H1 (cell line): ENCODE measurements around the gene CHST3. TPM values are rescaled to one million over a fixed set of nuclear protein-coding genes. Genes with fewer than 3 reads are reported as not detected.

Source experiments
- CTCF ChIA-PET: fragments of 300-600 bp; sonication (Branson Sonifier 250); formaldehyde crosslinking; loops from one replicate; lab custom pipeline; 2021; ENCODE audit not compliant: partially characterized antibody; lab: Charles Lee
- POLR2A ChIA-PET: fragments of 300-600 bp; sonication (Branson Sonifier 250); formaldehyde crosslinking; loops from one replicate; lab custom pipeline; 2021; ENCODE audit warnings: inconsistent platforms; ENCODE audit not compliant: partially characterized antibody; lab: Charles Lee
- DNase-seq, 2 experiments: peaks; one replicate each; pipeline versions ENCODE4 v3.0.0 to v3.0.0-alpha.2; 2010 to 2022; ENCODE audit warnings: low spot score in 2 of 2, low read depth in 1 of 2, mixed read lengths in 1 of 2
- FAIRE-seq: peaks from 2 replicates; lab custom pipeline; 2011; peaks lifted over from hg19 to GRCh38; lab: Jason Lieb, UNC
- H2AFZ ChIP-seq: 2 replicates; pipeline ENCODE4 v1.8.1; 2012; ENCODE audit warnings: low read length, inconsistent platforms
- H2AK5ac ChIP-seq: 2 replicates; pipeline ENCODE4 v1.6.1; 2013; ENCODE audit warnings: low read depth, low read length
- H2BK120ac ChIP-seq: replicated peaks from 2 replicates; pipeline ENCODE3; 2013; ENCODE audit warnings: low read depth, low read length, inconsistent platforms
- H2BK12ac ChIP-seq: 2 replicates; pipeline ENCODE4 v1.6.1; 2013; ENCODE audit warnings: low read depth, low read length
- H2BK15ac ChIP-seq: 2 replicates; pipeline ENCODE4 v1.6.1; 2013; ENCODE audit warnings: low read length
- H2BK20ac ChIP-seq: 2 replicates; pipeline ENCODE4 v1.6.1; 2013; ENCODE audit warnings: low read length
- H2BK5ac ChIP-seq: 2 replicates; pipeline ENCODE4 v1.6.1; 2013; ENCODE audit warnings: low read depth, low read length
- H3K14ac ChIP-seq: 2 replicates; pipeline ENCODE4 v1.6.1; 2013; ENCODE audit warnings: inconsistent platforms; ENCODE audit not compliant: insufficient read length
- H3K18ac ChIP-seq: 2 replicates; pipeline ENCODE4 v1.6.1; 2013; ENCODE audit warnings: low read length; ENCODE audit errors: extremely low read depth
- H3K23ac ChIP-seq: 2 replicates; pipeline ENCODE4 v1.6.1; 2013; ENCODE audit warnings: inconsistent platforms; ENCODE audit not compliant: insufficient read length
- H3K23me2 ChIP-seq: 2 replicates; pipeline ENCODE4 v1.6.1; 2013; ENCODE audit warnings: low read depth, low read length
- H3K27ac ChIP-seq: 2 replicates; pipeline ENCODE4 v1.6.1; 2011; ENCODE audit warnings: low read depth, low read length, inconsistent platforms
- H3K27me3 ChIP-seq, 4 experiments: replicated peaks in 1 of 4; 1 replicate in 1 of 4; 2 replicates in 3 of 4; pipeline versions ENCODE4 v1.6.1 to v1.8.1; 2011 to 2013; ENCODE audit warnings: low read length in 3 of 4, mild to moderate bottlenecking in 3 of 4, inconsistent platforms in 2 of 4, mixed read lengths in 2 of 4, moderate library complexity in 1 of 4; ENCODE audit not compliant: control insufficient read depth in 3 of 4, insufficient read depth in 3 of 4; ENCODE audit errors: extremely low read depth in 1 of 4
- H3K36me3 ChIP-seq, 4 experiments: 2 replicates each; pipeline versions ENCODE4 v1.6.1 to v1.8.1; 2011 to 2013; ENCODE audit warnings: mild to moderate bottlenecking in 4 of 4, low read length in 3 of 4, moderate library complexity in 2 of 4, control low read depth in 1 of 4, inconsistent platforms in 1 of 4; ENCODE audit not compliant: insufficient read depth in 4 of 4, control insufficient read depth in 2 of 4
- H3K4ac ChIP-seq: replicated peaks from 2 replicates; pipeline ENCODE3; 2013; ENCODE audit warnings: low read length, low read depth, mixed read lengths, inconsistent platforms; ENCODE audit not compliant: insufficient read length
- H3K4me1 ChIP-seq, 4 experiments: replicated peaks in 1 of 4; 1 replicate in 1 of 4; 2 replicates in 3 of 4; pipeline versions ENCODE4 v1.6.1 to v1.8.1; 2011 to 2013; ENCODE audit warnings: low read length in 3 of 4, inconsistent platforms in 2 of 4, mixed read lengths in 1 of 4; ENCODE audit not compliant: insufficient read depth in 4 of 4, control insufficient read depth in 3 of 4
- H3K4me2 ChIP-seq, 2 experiments: 2 replicates each; pipeline versions ENCODE4 v1.6.1 to v1.8.1; 2011 to 2013; ENCODE audit warnings: low read depth in 2 of 2, low read length in 2 of 2, control low read depth in 1 of 2, inconsistent platforms in 1 of 2, mild to moderate bottlenecking in 1 of 2; ENCODE audit not compliant: insufficient read depth in 1 of 2
- H3K4me3 ChIP-seq, 4 experiments: fragments of 200-600, 300-600 bp in 1 of 4; sonication (generic), shearing (Covaris generic), sonication (Bioruptor Twin) in 1 of 4; 2 replicates each; pipeline versions ENCODE4 v1.5.1 to v1.8.1; 2011 to 2016; ENCODE audit warnings: low read length in 4 of 4, low read depth in 3 of 4, control low read depth in 2 of 4, inconsistent platforms in 2 of 4, mild to moderate bottlenecking in 2 of 4, mixed read lengths in 1 of 4, moderate library complexity in 1 of 4; ENCODE audit not compliant: insufficient read depth in 2 of 4; ENCODE audit errors: extremely low read depth in 1 of 4
- H3K56ac ChIP-seq: replicated peaks from 2 replicates; pipeline ENCODE3; 2013; ENCODE audit warnings: low read depth, mild to moderate bottlenecking, mixed read lengths, low read length, inconsistent platforms; ENCODE audit not compliant: insufficient read length
- H3K79me1 ChIP-seq: 2 replicates; pipeline ENCODE4 v1.6.1; 2013; ENCODE audit warnings: low read depth, low read length, control low read depth
- H3K79me2 ChIP-seq, 2 experiments: 2 replicates each; pipeline versions ENCODE4 v1.6.1 to v1.8.1; 2012 to 2013; ENCODE audit warnings: low read length in 2 of 2, mild to moderate bottlenecking in 2 of 2, inconsistent platforms in 1 of 2; ENCODE audit not compliant: insufficient read depth in 2 of 2, control insufficient read depth in 1 of 2
- H3K9ac ChIP-seq, 4 experiments: replicated peaks in 1 of 4; 1 replicate in 1 of 4; 2 replicates in 3 of 4; pipeline versions ENCODE4 v1.6.1 to v1.8.1; 2011 to 2013; ENCODE audit warnings: low read depth in 3 of 4, low read length in 3 of 4, control low read depth in 2 of 4, mild to moderate bottlenecking in 2 of 4, moderate library complexity in 2 of 4, inconsistent platforms in 1 of 4; ENCODE audit errors: extremely low read depth in 1 of 4
- H3K9me3 ChIP-seq, 2 experiments: 2 replicates each; pipeline versions ENCODE4 v1.6.1 to v1.8.1; 2012 to 2013; ENCODE audit warnings: mild to moderate bottlenecking in 2 of 2, moderate library complexity in 2 of 2, control low read depth in 1 of 2, inconsistent platforms in 1 of 2, low read depth in 1 of 2, low read length in 1 of 2, mixed read lengths in 1 of 2; ENCODE audit not compliant: insufficient read depth in 2 of 2
- H4K20me1 ChIP-seq, 2 experiments: replicated peaks in 1 of 2; 2 replicates each; pipeline versions ENCODE3 to v1.8.1; 2011 to 2013; ENCODE audit warnings: inconsistent platforms in 2 of 2, low read length in 2 of 2, mild to moderate bottlenecking in 1 of 2; ENCODE audit not compliant: insufficient read depth in 2 of 2, control insufficient read depth in 1 of 2
- H4K5ac ChIP-seq: 2 replicates; pipeline ENCODE4 v1.6.1; 2013; ENCODE audit warnings: low read length, low read depth, mixed read lengths, inconsistent platforms; ENCODE audit not compliant: insufficient read length
- H4K8ac ChIP-seq: 2 replicates; pipeline ENCODE4 v1.8.0; 2013; ENCODE audit warnings: mild to moderate bottlenecking, moderate library complexity, low read length, inconsistent platforms; ENCODE audit not compliant: insufficient read depth; ENCODE audit errors: extremely low read depth
- H4K91ac ChIP-seq: replicated peaks from 2 replicates; pipeline ENCODE3; 2013; ENCODE audit warnings: low read length, mixed read lengths, inconsistent platforms; ENCODE audit not compliant: insufficient read length
- BCL11A ChIP-seq, 2 experiments: IDR thresholded peaks; one replicate each; pipeline ENCODE4 v1.6.1; 2011; ENCODE audit warnings: low read depth in 2 of 2, low read length in 2 of 2, mild to moderate bottlenecking in 2 of 2
- EP300 ChIP-seq, 2 experiments: IDR thresholded peaks; 1 replicate in 1 of 2; 2 replicates in 1 of 2; pipeline ENCODE4 v1.6.1; 2011 to 2012; ENCODE audit warnings: low read depth in 2 of 2, low read length in 2 of 2, mild to moderate bottlenecking in 2 of 2, borderline replicate concordance in 1 of 2, inconsistent platforms in 1 of 2, moderate library complexity in 1 of 2
- POLR2A ChIP-seq, 2 experiments: IDR thresholded peaks; 1 replicate in 1 of 2; 2 replicates in 1 of 2; pipeline ENCODE4 v1.6.1; 2011; ENCODE audit warnings: low read depth in 2 of 2, low read length in 2 of 2, mild to moderate bottlenecking in 2 of 2; ENCODE audit errors: control extremely low read depth in 1 of 2
- WGBS, 2 experiments: shearing (Covaris generic) in 1 of 2; methylation state at CpG; one replicate each; pipeline versions ENCODE4 v1.1.6 to v1.1.7; 2013 to 2015; ENCODE audit warnings: low lambda C conversion rate in 2 of 2, mixed read lengths in 2 of 2, inconsistent platforms in 1 of 2, low coverage in 1 of 2, missing lambda C conversion rate in 1 of 2; ENCODE audit not compliant: insufficient replicate concordance in 2 of 2, insufficient coverage in 1 of 2, insufficient read length in 1 of 2; ENCODE audit errors: extremely low coverage in 1 of 2, missing lambda C conversion rate in 1 of 2; 5-methylcytosine and 5-hydroxymethylcytosine counted together
- polyA plus RNA-seq, 7 experiments: library from polyadenylated mRNA; depleted of rRNA in 3 of 7; stranded (reverse) in 5 of 7; unstranded in 2 of 7; fragments of >200 nt in 5 of 7; fragments of 200-250 nt in 2 of 7; gene quantifications; 1 replicate in 5 of 7; 2 replicates in 1 of 7; 4 replicates in 1 of 7; pipeline versions ENCODE4 v1.2.1 to v1.2.3, GENCODE V29; 2011 to 2013; ENCODE audit warnings: missing spikeins in 2 of 7, mixed read lengths in 2 of 7
- total RNA-seq: library from RNA; stranded (reverse); fragmentation: NEBNext Ultra II Directional; extraction: Animal tissue kit (Norgen Biotek cat#: 25700); gene quantifications from 2 replicates; pipeline ENCODE4 v1.2.1, GENCODE V29; 2021

CHST3 gene
- total and polyA plus RNA-seq, 2 of the 8 experiments (the other 6 are each of a cell fraction or from before 2014, with no cell fraction given): 2.0 to 5.8 TPM

- Histone ChIP-seq H3K36me3 (no peaks in the 10 kb centered on the region), H4K8ac (no peak overlapping the region), H3K18ac (no peak overlapping the region), H4K5ac (no peak overlapping the region), H4K91ac (no peak overlapping the region), H3K4me3 (no peak overlapping the region), H4K20me1 (no peaks in the 10 kb centered on the region), H3K79me2 (no peaks in the 10 kb centered on the region), H3K27me3 (peaks cover 3 to 29% (median 18%) of the 10 kb centered on the region in 4 experiments), H2AFZ (no peak overlapping the region), H2BK12ac (no peak overlapping the region), H2BK5ac (no peak overlapping the region), H3K9ac (no peak overlapping the region), H3K23me2 (peaks cover 7% of the 10 kb centered on the region; the same call in 1 of the 2 replicates), H3K23ac (no peak overlapping the region), H3K14ac (no peak overlapping the region), H2BK20ac (no peak overlapping the region), H3K4me2 (no peak overlapping the region), H2BK120ac (no peak overlapping the region), H2BK15ac (no peak overlapping the region), H3K27ac (no peak overlapping the region), H3K9me3 (peaks cover 10% of the 10 kb centered on the region in 2 experiments; a peak in 3 of 4 replicates), H3K4me1 (0 out of 7 replicates have a peak, but pooled peaks cover 0 to 4% (median 0%) of the 10 kb centered on the region in 4 experiments), H3K4ac (no peak overlapping the region)
- 93% methylated on average over 3 of the region's 3 CpGs; no CpG with 5 or more reads in 1 of the 2 experiments for WGBS, 2 experiments
- POLR2A ChIA-PET: no interaction called here
- FAIRE-seq: no peak
- TF ChIP-seq EP300 (IDR thresholded peaks at IDR 0.05; ENCODE audit: borderline replicate concordance in 1 of 2, low read depth in 2 of 2, low read length in 2 of 2): no peak
- no peak for TF ChIP-seq BCL11A (IDR thresholded peaks at IDR 0.05; ENCODE audit: low read depth in 2 of 2, low read length in 2 of 2)
- TF ChIP-seq POLR2A (IDR thresholded peaks at IDR 0.05; ENCODE audit: control extremely low read depth in 1 of 2, low read depth in 2 of 2, low read length in 2 of 2): no peak
- TF ChIP-seq, all 59 proteins: peak for 0
- Histone ChIP-seq H3K79me1 (no peaks in the 10 kb centered on the region), H2AK5ac (no peak overlapping the region), H3K56ac (no peak overlapping the region)
- no peak for DNase-seq
- CTCF ChIA-PET: interaction anchor here (0.6 to 4.2 kb wide), 2 partner anchors 64 to 757 kb away, joined by 3 to 26 read pairs; no protein-coding TSS in a partner anchor
These were observed 4.7 kb upstream of the CHST3 start for GRCh38 chr10:71959526-71959925.
